Activated naive CD4-positive, alpha-beta T cell treated with anti-CD3 and anti-CD28 coated beads, Interleukin-2, amount 10 ng/mL, durations not matched to agents 7 days and 5 days (primary cell): ENCODE data around the gene RPTOR.

ENCODE experiments used
- CTCF ChIA-PET: fragments of 350-600 bp; sonication (Branson Sonifier 250); formaldehyde crosslinking; loops from one replicate; lab custom pipeline; 2021; ENCODE audit warnings: antibody characterized with exemption; lab: Charles Lee
- DNase-seq: peaks from one replicate; pipeline ENCODE4 v3.0.0-alpha.2; 2020
- H3K27ac Mint-ChIP-seq: one replicate; pipeline ENCODE4 v1.8.0; 2021; ENCODE audit warnings: mild to moderate bottlenecking, moderate library complexity, mixed read lengths
- H3K27me3 Mint-ChIP-seq: one replicate; pipeline ENCODE4 v1.8.0; 2021; ENCODE audit warnings: mild to moderate bottlenecking, mixed read lengths
- H3K36me3 Mint-ChIP-seq: one replicate; pipeline ENCODE4 v1.8.0; 2021; ENCODE audit warnings: mixed read lengths
- H3K4me1 Mint-ChIP-seq: one replicate; pipeline ENCODE4 v1.8.0; 2021; ENCODE audit warnings: mixed read lengths
- H3K4me3 Mint-ChIP-seq: one replicate; pipeline ENCODE4 v1.8.0; 2021; ENCODE audit warnings: mild to moderate bottlenecking, moderate library complexity, mixed read lengths
- H3K9me3 Mint-ChIP-seq: one replicate; pipeline ENCODE4 v1.8.0; 2021; ENCODE audit warnings: mixed read lengths

RPTOR gene

DNA sequence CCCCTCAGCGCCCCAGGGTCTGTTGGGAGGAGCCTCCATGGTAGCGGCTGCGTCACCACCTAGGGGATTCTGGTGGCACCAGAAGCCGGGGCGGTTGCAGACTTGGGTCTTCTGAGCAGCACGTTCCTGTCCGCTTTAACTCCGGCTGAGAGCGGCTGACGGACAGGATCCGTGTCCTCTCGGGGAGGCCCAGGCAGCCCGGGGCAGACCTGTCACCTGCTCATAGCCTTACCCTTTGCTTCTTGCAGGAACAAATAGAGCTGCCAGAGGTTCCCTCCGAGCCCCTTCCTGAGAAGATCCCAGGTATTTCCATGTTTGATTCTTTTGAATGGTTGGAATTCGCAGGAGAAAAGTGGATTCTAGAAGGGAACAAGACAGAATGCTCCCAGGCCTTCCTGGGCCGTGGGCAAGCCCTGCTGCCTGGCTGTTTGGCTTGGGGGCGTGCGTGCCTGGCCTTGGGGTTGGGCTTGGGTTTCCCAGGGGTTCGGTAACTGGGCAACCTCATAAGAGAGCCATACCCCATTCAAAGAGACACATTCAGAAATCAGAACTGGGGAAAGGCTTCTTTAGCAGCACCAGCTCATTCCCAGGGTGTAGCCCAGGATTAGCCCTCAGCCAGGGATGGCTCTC is 453.6 kb downstream of the RPTOR start:
- H3K4me3 Mint-ChIP-seq = no peak overlapping the region
- no peak overlapping the region for H3K27ac Mint-ChIP-seq
- peaks cover 24% of the 10 kb centered on the region for H3K27me3 Mint-ChIP-seq
- CTCF ChIA-PET = no interaction called here
- peaks cover 21% of the 10 kb centered on the region for H3K36me3 Mint-ChIP-seq
- DNase-seq = no peak
- H3K9me3 Mint-ChIP-seq = no peaks in the 10 kb centered on the region
- peaks cover 7% of the 10 kb centered on the region for H3K4me1 Mint-ChIP-seq

DNA sequence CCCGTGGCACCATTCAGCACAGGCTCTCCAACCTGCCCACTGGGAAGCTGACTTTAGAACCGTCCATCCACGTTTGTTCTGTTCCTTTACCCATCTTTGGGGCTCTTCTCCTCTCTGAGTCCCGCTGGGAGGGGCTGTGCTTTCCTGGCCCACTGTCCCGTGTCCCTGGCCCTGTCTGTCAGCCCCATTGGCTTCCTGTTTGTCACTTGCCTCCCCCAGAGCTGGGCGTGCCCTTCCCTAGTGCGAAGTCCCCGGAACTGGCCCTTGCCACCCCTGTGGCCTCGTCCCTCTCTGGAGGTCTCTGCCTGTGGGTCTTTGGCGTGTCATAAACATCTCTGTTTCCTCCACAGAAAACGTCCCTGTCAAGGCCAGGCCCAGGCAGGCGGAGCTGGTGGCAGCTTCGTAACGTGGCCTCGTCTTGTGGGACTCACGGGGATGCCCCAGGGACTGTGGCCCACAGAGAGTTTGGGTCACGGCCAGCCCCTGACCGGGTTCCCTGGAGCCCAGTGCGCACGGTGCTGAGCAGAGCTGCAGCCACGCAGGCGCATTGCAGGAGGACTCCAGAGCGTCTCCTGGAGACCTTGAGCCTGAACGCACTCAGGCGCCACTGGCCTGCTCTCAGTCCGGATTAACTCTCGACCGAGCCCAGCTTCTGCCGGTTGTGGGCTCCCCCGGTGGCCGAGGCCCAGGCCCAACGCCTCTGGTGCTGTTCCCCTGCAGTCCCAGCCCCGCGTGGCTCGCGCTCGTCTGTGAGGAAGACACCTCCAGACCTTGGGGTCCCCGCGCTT is 454.3 kb downstream of the RPTOR start:
- Mint-ChIP-seq H3K4me3 (no peak overlapping the region), H3K4me1 (peaks cover 6% of the 10 kb centered on the region), H3K36me3 (peaks cover 21% of the 10 kb centered on the region), H3K9me3 (no peaks in the 10 kb centered on the region), H3K27ac (peak overlapping the region; percentile 58), H3K27me3 (peaks cover 31% of the 10 kb centered on the region)
- DNase-seq = no peak
- CTCF ChIA-PET = no interaction called here

DNA sequence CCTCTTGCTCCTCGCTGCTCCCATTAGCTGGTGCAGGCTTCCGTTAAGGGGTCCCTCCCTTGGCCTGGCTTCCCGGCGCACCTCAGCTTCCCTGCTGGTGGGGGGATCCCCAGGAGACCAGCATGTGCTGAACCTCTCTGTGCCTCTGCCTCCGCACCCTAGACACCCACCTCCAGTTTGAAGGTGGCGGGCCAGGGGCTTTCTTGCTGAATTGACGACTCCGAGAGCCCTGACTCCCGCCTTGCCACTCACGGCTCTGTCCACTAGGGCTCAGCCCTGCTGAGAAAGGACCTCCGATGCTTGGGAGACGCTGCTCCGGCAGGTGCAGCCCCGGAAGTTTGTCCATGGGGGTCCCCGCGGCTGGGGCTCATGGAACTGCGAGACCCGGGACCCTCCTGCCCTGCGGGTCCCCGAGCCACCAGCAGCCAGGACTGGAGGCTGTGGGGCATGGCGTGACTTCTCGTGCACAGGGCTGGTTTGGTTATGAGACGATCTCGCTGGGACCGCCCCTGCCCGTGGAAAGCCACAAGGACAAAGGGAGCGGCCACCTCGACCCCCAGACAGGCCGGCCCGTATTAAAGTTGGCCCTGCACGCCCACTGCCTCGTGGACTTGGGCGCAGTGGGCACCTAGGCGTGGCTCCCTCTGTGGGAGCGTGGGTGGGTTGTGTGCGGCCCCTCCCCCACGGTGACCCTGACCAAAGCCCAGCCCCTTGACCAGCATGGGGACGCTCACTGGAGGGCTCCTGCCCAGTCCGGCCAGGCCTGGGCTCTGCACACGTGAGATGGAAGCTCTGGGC is 455.1 kb downstream of the RPTOR start:
- no peak overlapping the region for H3K27ac Mint-ChIP-seq
- CTCF ChIA-PET = no interaction called here
- peaks cover 38% of the 10 kb centered on the region for H3K27me3 Mint-ChIP-seq
- H3K36me3 Mint-ChIP-seq = peaks cover 18% of the 10 kb centered on the region
- H3K4me1 Mint-ChIP-seq = peaks cover 10% of the 10 kb centered on the region
- DNase-seq = peak; percentile 20
- no peaks in the 10 kb centered on the region for H3K9me3 Mint-ChIP-seq
- no peak overlapping the region for H3K4me3 Mint-ChIP-seq

DNA sequence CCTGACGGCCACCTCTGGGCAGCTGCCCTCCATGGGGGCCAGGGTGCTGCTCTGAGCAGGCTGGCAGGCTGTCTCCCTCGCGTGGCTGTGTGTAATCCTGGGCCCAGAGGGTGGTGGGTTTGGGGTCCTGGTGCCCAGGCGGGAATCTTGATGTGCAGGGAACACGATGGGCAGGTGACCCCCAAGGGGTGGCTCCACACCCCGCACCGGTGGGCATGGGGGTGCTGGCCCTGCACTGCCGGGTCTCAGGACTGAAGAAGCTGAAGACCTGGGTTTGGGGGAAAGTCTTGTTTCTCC is 455.6 kb downstream of the RPTOR start:
- Mint-ChIP-seq H3K4me3 (no peak overlapping the region), H3K4me1 (peaks cover 11% of the 10 kb centered on the region), H3K27ac (no peak overlapping the region), H3K9me3 (no peaks in the 10 kb centered on the region), H3K27me3 (peaks cover 44% of the 10 kb centered on the region), H3K36me3 (peaks cover 15% of the 10 kb centered on the region)
- DNase-seq = peak; percentile 15
- CTCF ChIA-PET = no interaction called here

DNA sequence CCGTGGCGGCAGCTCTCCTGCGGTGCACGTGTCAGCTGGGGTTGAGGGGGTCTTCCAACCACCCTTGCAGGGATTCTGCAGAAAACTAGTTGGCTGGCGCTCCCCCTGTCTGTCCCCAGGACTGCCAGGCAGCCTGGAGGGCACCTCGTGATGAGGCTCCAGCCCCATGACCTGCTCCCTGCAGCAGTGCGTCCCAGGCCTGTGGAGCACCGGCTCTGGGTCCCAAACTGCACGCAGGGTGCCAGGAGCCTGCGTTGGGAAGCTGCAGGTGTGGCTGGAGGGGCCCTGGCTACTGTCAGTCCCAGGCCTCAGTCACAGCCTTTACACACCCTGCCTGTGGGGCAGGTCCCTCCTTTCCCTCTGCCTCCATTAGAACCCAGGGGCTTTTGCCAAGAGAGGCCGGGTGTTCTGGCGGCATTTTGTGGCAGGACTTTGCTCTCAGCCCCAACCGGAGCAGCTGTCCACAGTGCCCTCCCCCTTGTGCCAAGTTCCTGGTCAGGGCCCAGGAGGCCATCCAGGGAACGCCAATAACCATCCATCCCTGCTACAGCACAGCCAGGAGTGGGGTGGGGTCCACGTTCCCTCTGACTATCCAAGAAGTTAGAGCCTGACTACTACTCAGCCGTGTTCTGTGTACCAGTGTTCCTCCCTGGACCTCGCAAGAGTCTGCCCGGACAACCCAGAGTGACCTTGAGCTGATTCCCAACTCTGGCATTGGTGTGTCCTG is 456.2 kb downstream of the RPTOR start:
- CTCF ChIA-PET = no interaction called here
- H3K27me3 Mint-ChIP-seq = peaks cover 49% of the 10 kb centered on the region
- no peak overlapping the region for H3K4me3 Mint-ChIP-seq
- no peak overlapping the region for H3K27ac Mint-ChIP-seq
- no peaks in the 10 kb centered on the region for H3K9me3 Mint-ChIP-seq
- H3K4me1 Mint-ChIP-seq = peaks cover 11% of the 10 kb centered on the region
- H3K36me3 Mint-ChIP-seq = peaks cover 10% of the 10 kb centered on the region
- peak; percentile 14 for DNase-seq

DNA sequence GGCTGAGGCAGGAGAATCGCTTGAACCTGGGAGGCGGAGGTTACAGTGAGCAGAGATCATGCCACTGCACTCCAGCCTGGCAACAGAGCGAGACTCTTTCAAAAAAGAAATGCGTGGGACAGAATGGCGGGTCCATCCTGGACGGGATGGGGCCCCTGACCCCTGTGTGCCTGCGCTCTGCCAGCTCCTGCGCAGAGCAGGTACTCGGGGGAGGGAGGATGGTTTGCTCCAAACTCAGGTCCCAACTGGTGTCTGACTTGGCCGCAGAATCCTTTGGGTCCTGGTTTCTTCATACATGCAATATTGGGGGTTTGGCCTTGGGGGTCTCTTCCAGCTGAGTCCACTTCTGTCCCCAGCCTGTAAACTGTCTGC is 457.4 kb downstream of the RPTOR start:
- CTCF ChIA-PET = interaction anchor here (0.6 to 0.7 kb wide), 2 partner anchors 737 to 853 kb away, joined by 3 read pairs; no protein-coding TSS in a partner anchor

DNA sequence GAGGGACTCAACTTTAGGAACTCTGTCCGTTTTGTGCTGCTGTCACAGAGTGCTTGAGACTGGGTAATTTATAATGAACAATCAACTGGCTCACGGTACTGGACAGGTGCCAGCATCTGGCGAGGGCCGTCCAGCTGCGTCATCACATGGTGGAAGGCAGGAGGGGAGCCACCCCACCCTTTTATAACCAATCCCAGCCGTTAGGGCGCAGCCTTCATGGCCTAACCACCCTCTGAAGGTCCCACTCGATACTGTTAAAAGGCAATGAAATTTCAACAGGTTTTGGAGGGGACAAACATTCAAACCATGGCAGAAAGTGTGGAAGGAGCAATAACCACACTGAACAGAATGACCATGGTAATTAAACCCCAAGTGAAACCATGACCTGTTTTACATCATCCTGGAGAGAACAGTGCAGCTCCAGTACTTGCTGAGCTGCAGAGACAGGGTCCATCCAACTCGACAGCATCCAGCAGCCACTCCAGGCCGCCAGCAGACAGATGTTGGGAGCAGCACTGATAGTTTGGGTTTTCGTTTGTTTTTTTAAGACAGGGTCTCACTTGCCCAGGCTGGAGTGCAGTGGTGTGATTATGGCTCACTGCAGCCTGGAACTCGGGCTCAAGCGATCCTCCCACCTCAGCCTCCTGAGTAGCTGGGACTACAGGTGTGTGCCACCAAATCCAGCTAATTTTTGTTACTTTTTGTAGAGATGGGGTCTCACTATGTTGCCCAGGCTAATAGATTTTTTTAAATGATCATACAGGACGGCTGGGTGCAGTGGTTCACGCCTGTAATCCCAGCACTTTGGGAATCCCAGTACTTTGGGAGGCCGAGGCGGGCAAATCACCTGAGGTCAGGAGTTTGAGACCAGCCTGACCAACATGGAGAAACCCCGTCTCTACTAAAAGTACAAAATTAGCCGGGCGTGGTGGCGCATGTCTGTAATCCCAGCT is 458.0 kb downstream of the RPTOR start:
- DNase-seq = peak; percentile 19
- Mint-ChIP-seq H3K4me3 (no peak overlapping the region), H3K27ac (no peak overlapping the region), H3K36me3 (peaks cover 7% of the 10 kb centered on the region), H3K27me3 (peaks cover 60% of the 10 kb centered on the region), H3K4me1 (peaks cover 11% of the 10 kb centered on the region), H3K9me3 (no peaks in the 10 kb centered on the region)
- CTCF ChIA-PET = interaction anchor here (0.6 kb wide), 1 partner anchor 854 kb away, joined by 3 read pairs; no protein-coding TSS in a partner anchor

More for the DNA sequence above, 457.4 kb downstream of the RPTOR start:
- Mint-ChIP-seq H3K27me3 (peaks cover 58% of the 10 kb centered on the region), H3K4me1 (peaks cover 11% of the 10 kb centered on the region), H3K4me3 (no peak overlapping the region), H3K9me3 (no peaks in the 10 kb centered on the region), H3K27ac (no peak overlapping the region), H3K36me3 (peaks cover 7% of the 10 kb centered on the region)
- peak; percentile 7 for DNase-seq

DNA sequence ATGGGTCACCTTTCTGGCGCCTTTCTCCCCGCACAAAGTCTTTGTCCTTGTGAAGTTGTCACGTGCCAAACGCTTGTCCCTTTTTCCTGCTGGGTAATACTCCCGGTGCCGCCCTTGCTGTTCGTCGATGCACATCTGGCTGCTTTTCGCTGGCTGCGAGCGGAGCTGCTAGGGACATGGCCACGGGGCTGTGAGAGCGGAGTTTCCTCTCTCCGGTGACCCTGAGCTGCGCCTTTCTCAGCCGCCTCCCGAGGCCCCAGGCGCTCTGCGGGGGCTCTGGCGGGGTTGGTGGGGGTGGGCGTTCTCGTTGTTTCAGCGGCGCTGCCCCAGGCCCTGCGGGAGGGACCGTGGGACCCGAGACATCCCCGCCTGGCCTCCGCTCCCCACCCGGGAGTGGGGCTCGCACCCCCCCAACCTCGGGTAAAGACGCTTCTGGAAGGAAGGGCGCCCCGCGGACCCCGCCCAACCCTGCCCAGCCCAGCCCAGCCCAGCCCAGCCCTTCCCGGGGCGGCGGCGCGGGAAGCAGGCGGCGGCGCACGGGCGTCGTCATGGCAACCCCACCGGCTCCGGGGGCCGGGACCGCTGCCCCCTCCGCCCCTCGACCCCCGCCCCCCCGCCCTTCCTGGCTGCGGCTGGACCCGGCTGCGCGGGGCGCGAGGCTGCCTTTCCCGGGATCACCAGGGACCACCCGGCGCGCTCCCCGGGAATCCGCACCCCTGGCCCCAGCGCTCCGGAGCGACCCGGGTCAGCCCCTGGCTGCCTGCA is 459.3 kb downstream of the RPTOR start:
- no peaks in the 10 kb centered on the region for H3K9me3 Mint-ChIP-seq
- H3K27me3 Mint-ChIP-seq = peaks cover 68% of the 10 kb centered on the region
- no peak overlapping the region for H3K27ac Mint-ChIP-seq
- DNase-seq = peak; percentile 38
- peaks cover 3% of the 10 kb centered on the region for H3K36me3 Mint-ChIP-seq
- peak overlapping the region; percentile 55 for H3K4me3 Mint-ChIP-seq
- CTCF ChIA-PET = interaction anchor here (1.1 to 1.2 kb wide), 2 partner anchors 11 to 16 kb away, joined by 3 read pairs; no protein-coding TSS in a partner anchor
- peaks cover 11% of the 10 kb centered on the region for H3K4me1 Mint-ChIP-seq

DNA sequence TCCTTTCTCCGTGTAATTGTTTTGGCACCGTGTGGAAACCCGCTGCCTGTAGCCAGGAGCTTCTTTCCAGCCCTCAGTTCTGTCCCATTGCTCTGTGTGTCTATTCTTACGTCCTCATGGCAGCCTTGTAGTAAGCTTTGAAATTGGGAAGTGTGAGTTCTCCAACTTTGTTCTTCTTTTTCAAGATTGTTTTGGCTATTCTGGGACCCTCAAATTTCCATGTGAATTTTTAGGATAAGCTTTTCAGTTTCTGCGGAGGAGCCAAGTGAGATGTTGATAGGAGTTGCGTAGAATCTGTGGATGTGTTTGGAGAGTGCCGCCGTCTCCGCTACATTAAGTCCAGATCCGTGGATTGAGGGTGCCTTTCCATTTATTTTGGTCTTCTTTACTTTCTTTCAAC is 462.3 kb downstream of the RPTOR start:
- no peak overlapping the region for H3K4me3 Mint-ChIP-seq
- H3K27ac Mint-ChIP-seq = no peak overlapping the region
- no peak for DNase-seq
- H3K27me3 Mint-ChIP-seq = peaks cover 79% of the 10 kb centered on the region
- H3K36me3 Mint-ChIP-seq = peaks cover 5% of the 10 kb centered on the region
- H3K4me1 Mint-ChIP-seq = peaks cover 11% of the 10 kb centered on the region
- H3K9me3 Mint-ChIP-seq = peaks cover 7% of the 10 kb centered on the region
- CTCF ChIA-PET = interaction anchor here (1.1 to 1.7 kb wide), 2 partner anchors 9 to 17 kb away, joined by 3 to 5 read pairs; no protein-coding TSS in a partner anchor

DNA sequence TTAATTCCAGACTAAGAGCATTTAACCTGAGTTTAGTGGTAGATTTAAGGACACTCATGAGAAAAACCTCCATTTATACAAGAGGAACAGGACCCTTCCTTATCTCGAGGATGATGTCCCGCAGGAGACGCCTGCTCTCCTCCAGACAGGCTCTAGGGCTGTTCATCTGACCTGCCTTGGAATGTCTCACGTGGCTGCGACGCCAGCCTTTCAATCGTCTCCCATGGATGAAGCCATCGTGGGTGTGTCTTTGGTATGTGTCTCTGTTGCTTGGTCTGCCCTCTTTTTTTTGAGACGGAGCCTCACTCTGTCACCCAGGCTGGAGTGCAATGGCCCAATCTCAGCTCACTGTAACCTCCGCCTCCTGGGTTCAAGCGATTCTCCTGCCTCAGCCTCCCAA is 463.5 kb downstream of the RPTOR start:
- no peak for DNase-seq
- peaks cover 11% of the 10 kb centered on the region for H3K4me1 Mint-ChIP-seq
- H3K27ac Mint-ChIP-seq = no peak overlapping the region
- H3K27me3 Mint-ChIP-seq = peaks cover 76% of the 10 kb centered on the region
- peaks cover 5% of the 10 kb centered on the region for H3K36me3 Mint-ChIP-seq
- CTCF ChIA-PET = no interaction called here
- no peak overlapping the region for H3K4me3 Mint-ChIP-seq
- peaks cover 10% of the 10 kb centered on the region for H3K9me3 Mint-ChIP-seq

DNA sequence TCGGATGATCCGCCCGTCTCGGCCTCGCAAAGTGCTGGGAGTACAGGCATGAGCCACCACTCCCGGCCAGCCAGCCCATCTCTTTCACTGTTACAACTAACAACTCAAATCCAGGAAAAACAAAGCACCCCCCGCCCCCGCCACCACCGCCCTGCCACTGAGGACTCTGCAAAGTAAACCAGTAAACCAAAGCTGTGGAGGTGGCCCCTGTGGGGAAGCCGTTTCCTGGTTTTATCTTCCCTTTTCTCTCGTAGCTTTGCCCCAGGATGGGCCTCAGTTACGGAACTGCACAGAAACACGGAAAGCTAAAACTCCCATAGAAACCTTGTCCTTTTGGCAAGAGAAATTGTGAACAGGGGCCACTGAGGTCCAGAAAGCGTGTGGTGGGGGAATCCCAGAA is 464.5 kb downstream of the RPTOR start:
- Mint-ChIP-seq H3K27me3 (peaks cover 71% of the 10 kb centered on the region), H3K36me3 (peaks cover 5% of the 10 kb centered on the region), H3K27ac (no peak overlapping the region), H3K9me3 (peaks cover 10% of the 10 kb centered on the region), H3K4me3 (no peak overlapping the region), H3K4me1 (peaks cover 5% of the 10 kb centered on the region)
- CTCF ChIA-PET = no interaction called here
- peak; percentile 3 for DNase-seq

DNA sequence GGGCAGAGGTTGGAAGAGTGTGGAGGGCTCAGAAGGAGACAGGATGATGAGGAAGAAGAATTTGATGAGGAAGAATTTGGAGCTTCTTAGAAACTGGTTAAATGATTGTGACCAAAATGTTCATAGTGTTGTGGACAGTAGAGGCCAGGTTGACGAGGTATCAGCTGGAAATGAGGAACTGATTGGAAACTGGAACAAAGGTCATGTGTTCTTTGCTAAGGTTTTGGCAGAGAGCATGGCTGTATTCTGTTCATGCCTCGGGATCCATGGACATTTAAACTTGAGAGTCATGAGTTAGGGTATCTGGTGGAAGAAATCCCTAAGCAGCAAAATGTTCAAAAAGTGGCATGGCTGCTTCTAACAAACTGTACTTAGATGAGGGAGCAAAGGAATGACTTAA is 466.3 kb downstream of the RPTOR start:
- CTCF ChIA-PET = interaction anchor here (1.9 kb wide), 1 partner anchor 13 kb away, joined by 7 read pairs; no protein-coding TSS in a partner anchor
- H3K27me3 Mint-ChIP-seq = peaks cover 53% of the 10 kb centered on the region
- H3K4me1 Mint-ChIP-seq = peaks cover 3% of the 10 kb centered on the region
- peaks cover 16% of the 10 kb centered on the region for H3K9me3 Mint-ChIP-seq
- H3K27ac Mint-ChIP-seq = no peak overlapping the region
- H3K36me3 Mint-ChIP-seq = peaks cover 11% of the 10 kb centered on the region
- no peak overlapping the region for H3K4me3 Mint-ChIP-seq
- no peak for DNase-seq
